Endothelial cell of umbilical vein (primary cell): ENCODE results near the gene CEP95. TPM values are rescaled to one million over a fixed set of nuclear protein-coding genes. Genes with fewer than 3 reads are reported as not detected.

Experiments
- BruUV-seq: library from RNA; stranded (reverse); fragments of 400-500 nt; replicated peaks from 2 replicates; lab custom pipeline; 2021; lab: Mats Ljungman, UMichigan
- CTCF ChIA-PET: fragments of 300-600, 350-600 bp; sonication (Branson Sonifier 250); formaldehyde crosslinking; loops from one replicate; lab custom pipeline; 2021; ENCODE audit warnings: antibody characterized with exemption, inconsistent platforms; lab: Charles Lee
- POLR2A ChIA-PET: fragments of 300-600, 350-600 bp; sonication (Branson Sonifier 250); formaldehyde crosslinking; loops from one replicate; lab custom pipeline; 2021; ENCODE audit warnings: antibody characterized with exemption, inconsistent platforms; lab: Charles Lee
- DNase-seq: peaks from one replicate; pipeline ENCODE4 v3.0.0-alpha.2; 2011; ENCODE audit warnings: low read depth, low spot score
- FAIRE-seq: peaks from 2 replicates; lab custom pipeline; 2011; peaks lifted over from hg19 to GRCh38; lab: Jason Lieb, UNC
- H2AFZ ChIP-seq: 2 replicates; pipeline ENCODE4 v1.6.0; 2012; ENCODE audit warnings: low read depth, low read length, control low read depth, inconsistent platforms
- H3K27ac ChIP-seq: 2 replicates; pipeline ENCODE4 v1.5.1; 2011; ENCODE audit warnings: low read depth, mild to moderate bottlenecking, control low read depth, low read length, moderate library complexity; ENCODE audit not compliant: insufficient read depth
- H3K27me3 ChIP-seq, 2 experiments: 2 replicates each; pipeline versions ENCODE4 v1.6.0 to v1.6.1; 2011; ENCODE audit warnings: low read length in 2 of 2, mixed read lengths in 1 of 2; ENCODE audit not compliant: control insufficient read depth in 2 of 2, insufficient read depth in 2 of 2
- H3K36me3 ChIP-seq, 2 experiments: 2 replicates in 1 of 2; 3 replicates in 1 of 2; pipeline ENCODE4 v1.5.1; 2011; ENCODE audit warnings: low read length in 2 of 2, mild to moderate bottlenecking in 1 of 2, moderate library complexity in 1 of 2; ENCODE audit not compliant: control insufficient read depth in 2 of 2, insufficient read depth in 2 of 2; ENCODE audit errors: extremely low read depth in 1 of 2
- H3K4me1 ChIP-seq: 3 replicates; pipeline ENCODE4 v1.5.1; 2011; ENCODE audit warnings: mild to moderate bottlenecking, low read length; ENCODE audit not compliant: control insufficient read depth, insufficient read depth; ENCODE audit errors: extremely low read depth
- H3K4me2 ChIP-seq: 2 replicates; pipeline ENCODE4 v1.6.1; 2011; ENCODE audit warnings: low read length, control low read depth, mixed read lengths; ENCODE audit not compliant: insufficient read depth
- H3K4me3 ChIP-seq, 3 experiments: fragments of 200-600 bp in 1 of 3; sonication (generic), shearing (Covaris generic) in 1 of 3; replicated peaks in 1 of 3; 2 replicates each; pipeline ENCODE4 v1.5.1; 2011 to 2016; ENCODE audit warnings: control low read depth in 3 of 3, low read length in 3 of 3, mild to moderate bottlenecking in 2 of 3, inconsistent platforms in 1 of 3, low read depth in 1 of 3, moderate library complexity in 1 of 3; ENCODE audit not compliant: insufficient read depth in 1 of 3
- H3K79me2 ChIP-seq: 2 replicates; pipeline ENCODE4 v1.6.0; 2012; ENCODE audit warnings: low read length, inconsistent platforms; ENCODE audit not compliant: control insufficient read depth, insufficient read depth
- H3K9ac ChIP-seq: replicated peaks from 2 replicates; pipeline ENCODE3; 2011; ENCODE audit warnings: low read length, control low read depth; ENCODE audit not compliant: insufficient read depth; ENCODE audit errors: extremely low read depth
- H3K9me1 ChIP-seq: replicated peaks from 3 replicates; pipeline ENCODE4 v1.6.0; 2011; ENCODE audit warnings: mild to moderate bottlenecking, low read length; ENCODE audit not compliant: control insufficient read depth, insufficient read depth; ENCODE audit errors: extremely low read depth
- H3K9me3 ChIP-seq: replicated peaks from 2 replicates; pipeline ENCODE4 v1.5.1; 2012; ENCODE audit warnings: low read length, inconsistent platforms; ENCODE audit not compliant: control insufficient read depth, insufficient read depth
- H4K20me1 ChIP-seq: replicated peaks from 2 replicates; pipeline ENCODE3; 2011; ENCODE audit warnings: mild to moderate bottlenecking, low read length; ENCODE audit not compliant: control insufficient read depth, insufficient read depth; ENCODE audit errors: extremely low read depth
- EZH2 ChIP-seq: IDR thresholded peaks from 2 replicates; pipeline ENCODE4 v1.6.1; 2012; ENCODE audit warnings: borderline replicate concordance, low read depth, mild to moderate bottlenecking, moderate library complexity, low read length, inconsistent platforms; ENCODE audit not compliant: severe bottlenecking
- FOS ChIP-seq: IDR thresholded peaks from 2 replicates; pipeline ENCODE4 v1.6.1; 2011; ENCODE audit warnings: mild to moderate bottlenecking, low read length, moderate library complexity, borderline replicate concordance; ENCODE audit not compliant: insufficient read depth
- GATA2 ChIP-seq: IDR thresholded peaks from 2 replicates; pipeline ENCODE4 v1.7.0; 2011; ENCODE audit warnings: low read depth, mild to moderate bottlenecking, moderate library complexity, mixed read lengths, low read length; ENCODE audit not compliant: insufficient read length, insufficient read depth
- JUN ChIP-seq: IDR thresholded peaks from 2 replicates; pipeline ENCODE4 v1.6.1; 2011; ENCODE audit warnings: borderline replicate concordance, low read depth; ENCODE audit not compliant: insufficient read length, insufficient read depth
- MYC ChIP-seq: IDR thresholded peaks from one replicate; pipeline ENCODE4 v1.6.1; 2011; ENCODE audit warnings: mild to moderate bottlenecking, low read depth, low read length
- POLR2A ChIP-seq: IDR thresholded peaks from 2 replicates; pipeline ENCODE4 v1.6.1; 2012; ENCODE audit warnings: low read depth, mild to moderate bottlenecking, control low read depth, low read length
- POLR2AphosphoS5 ChIP-seq: IDR thresholded peaks from 2 replicates; pipeline ENCODE4 v1.6.1; 2012; ENCODE audit warnings: low read depth, mild to moderate bottlenecking, control low read depth, low read length, moderate library complexity; ENCODE audit not compliant: insufficient read depth
- dilution Hi-C: fragments of 300-500 bp; cut with MboI; formaldehyde crosslinking; loops from one replicate; pipeline ENCODE4 v1.15.0; 2019; ENCODE audit warnings: low sequenced_read_pairs; ENCODE audit not compliant: extremely low pct_ligation_motif_present
- intact Hi-C: fragments of 100-400 bp; cut with micrococcal nuclease; formaldehyde crosslinking; loops from one replicate; pipeline ENCODE4 v1.10.0; 2022
- polyA plus RNA-seq, 4 experiments: library from polyadenylated mRNA; depleted of rRNA in 3 of 4; stranded (reverse) in 3 of 4; unstranded in 1 of 4; fragments of >200 nt; gene quantifications; 2 replicates each; pipeline versions ENCODE4 v1.2.1 to v1.2.3, GENCODE V29; 2011 to 2012; ENCODE audit warnings: missing spikeins in 1 of 4
- total RNA-seq: library from RNA; stranded (reverse); gene quantifications from 2 replicates; pipeline ENCODE4 v1.2.3, GENCODE V29; 2021
- TF ChIP-seq, protein P1 (sequence below), 2 donors: IDR thresholded peaks; 1 replicate in 1 of 2; 2 replicates in 1 of 2; pipeline ENCODE4 v1.5.1; 2011; ENCODE audit warnings: low read length in 2 of 2, mild to moderate bottlenecking in 2 of 2, moderate library complexity in 2 of 2, control low read depth in 1 of 2, inconsistent platforms in 1 of 2, low read depth in 1 of 2; ENCODE audit not compliant: insufficient read depth in 1 of 2; ENCODE audit errors: extremely low read depth in 1 of 2
- TF ChIP-seq, protein P2 (sequence below): IDR thresholded peaks from 2 replicates; pipeline ENCODE4 v1.6.1; 2011; ENCODE audit not compliant: insufficient read depth, insufficient read length

The CEP95 gene
- total and polyA plus RNA-seq, 2 donors (not counting 3 experiments of a cell fraction or from before 2014, with no cell fraction given) = 14.1 to 35.5 TPM

DNA sequence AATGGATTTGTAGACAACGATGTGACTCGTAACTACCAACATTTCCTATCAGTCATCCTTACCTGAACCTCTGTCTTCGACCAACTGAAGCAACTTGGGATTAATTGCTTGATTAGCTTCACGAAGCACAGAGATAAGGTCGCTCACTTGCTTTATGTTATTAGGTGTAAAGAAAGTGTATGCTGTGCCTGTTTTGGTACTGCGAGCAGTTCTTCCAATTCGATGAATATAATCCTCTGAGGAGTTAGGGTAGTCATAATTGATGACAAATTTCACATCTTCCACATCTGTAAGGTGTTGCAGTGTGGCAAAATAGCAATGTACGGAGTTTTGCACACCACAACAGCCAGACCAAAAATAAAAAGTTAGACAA, 6.3 kb upstream of the CEP95 start:
- ChIA-PET CTCF (no interaction called here), POLR2A (no interaction called here)
- no peak overlapping the region for H3K27ac ChIP-seq
- dilution Hi-C loops (no loop called here), intact Hi-C loops (loop anchor here (10.0 kb wide), 1 partner anchor 244 kb away; no protein-coding TSS in a partner anchor)
- H3K79me2 ChIP-seq = peaks cover 69% of the 10 kb centered on the region
- no TSS peak for BruUV-seq
- H2AFZ ChIP-seq = no peak overlapping the region
- H3K27me3 ChIP-seq = no peaks in the 10 kb centered on the region
- DNase-seq (no peak), FAIRE-seq (no peak)
- TF ChIP-seq GATA2 (no peak), EZH2 (no peak), MYC (no peak), JUN (no peak), POLR2AphosphoS5 (no peak), POLR2A (no peak), FOS (no peak)
- TF ChIP-seq, protein P1, sequence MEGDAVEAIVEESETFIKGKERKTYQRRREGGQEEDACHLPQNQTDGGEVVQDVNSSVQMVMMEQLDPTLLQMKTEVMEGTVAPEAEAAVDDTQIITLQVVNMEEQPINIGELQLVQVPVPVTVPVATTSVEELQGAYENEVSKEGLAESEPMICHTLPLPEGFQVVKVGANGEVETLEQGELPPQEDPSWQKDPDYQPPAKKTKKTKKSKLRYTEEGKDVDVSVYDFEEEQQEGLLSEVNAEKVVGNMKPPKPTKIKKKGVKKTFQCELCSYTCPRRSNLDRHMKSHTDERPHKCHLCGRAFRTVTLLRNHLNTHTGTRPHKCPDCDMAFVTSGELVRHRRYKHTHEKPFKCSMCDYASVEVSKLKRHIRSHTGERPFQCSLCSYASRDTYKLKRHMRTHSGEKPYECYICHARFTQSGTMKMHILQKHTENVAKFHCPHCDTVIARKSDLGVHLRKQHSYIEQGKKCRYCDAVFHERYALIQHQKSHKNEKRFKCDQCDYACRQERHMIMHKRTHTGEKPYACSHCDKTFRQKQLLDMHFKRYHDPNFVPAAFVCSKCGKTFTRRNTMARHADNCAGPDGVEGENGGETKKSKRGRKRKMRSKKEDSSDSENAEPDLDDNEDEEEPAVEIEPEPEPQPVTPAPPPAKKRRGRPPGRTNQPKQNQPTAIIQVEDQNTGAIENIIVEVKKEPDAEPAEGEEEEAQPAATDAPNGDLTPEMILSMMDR (IDR thresholded peaks at IDR 0.05; ENCODE audit: extremely low read depth in 1 of 2, insufficient read depth in 1 of 2, low read depth in 1 of 2, low read length in 2 of 2) = no peak
- TF ChIP-seq, protein P2, sequence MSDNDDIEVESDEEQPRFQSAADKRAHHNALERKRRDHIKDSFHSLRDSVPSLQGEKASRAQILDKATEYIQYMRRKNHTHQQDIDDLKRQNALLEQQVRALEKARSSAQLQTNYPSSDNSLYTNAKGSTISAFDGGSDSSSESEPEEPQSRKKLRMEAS = no peak
- no peaks in the 10 kb centered on the region for H3K9me1 ChIP-seq
- peaks cover 44 to 67% of the 10 kb centered on the region in 2 experiments for H3K36me3 ChIP-seq
- peaks cover 41% of the 10 kb centered on the region for H4K20me1 ChIP-seq
- no peak overlapping the region for H3K9ac ChIP-seq
- H3K9me3 ChIP-seq = no peaks in the 10 kb centered on the region
- H3K4me2 ChIP-seq = no peak overlapping the region
- peaks cover 73% of the 10 kb centered on the region for H3K4me1 ChIP-seq
- H3K4me3 ChIP-seq = no peak overlapping the region
